ENCODE data around the gene SIGLEC14.
"Not testable (repeated sequence)": the region's sequence is repeated elsewhere in the genome, so short reads cannot be mapped to it uniquely, and the experiment has no call there.

SIGLEC14 gene

GRCh38 chr19:51675911-51676565 lies 29.4 kb upstream of the SIGLEC14 start:
- not testable (repeated sequence) for DNase-seq

GRCh38 chr19:51668216-51668615 lies 21.6 kb upstream of the SIGLEC14 start:
- DNase-seq, result no peak

GRCh38 chr19:51664997-51665396 lies 18.4 kb upstream of the SIGLEC14 start:
- DNase-seq, result no peak

GRCh38 chr19:51664131-51664530 lies 17.5 kb upstream of the SIGLEC14 start:
- DNase-seq, result peak in 2 of 58 donors; percentile 7 to 13

GRCh38 chr19:51663650-51664049 lies 17.0 kb upstream of the SIGLEC14 start:
- no peak for DNase-seq

- DNase-seq, result peak in 54 of 58 donors; percentile 2 to 87 (median 49)
Measured at GRCh38 chr19:51660975-51661600, 14.5 kb upstream of the SIGLEC14 start.

GRCh38 chr19:51654783-51655182 lies 8.2 kb upstream of the SIGLEC14 start:
- DNase-seq, result no peak

GRCh38 chr19:51653162-51653561 lies 6.5 kb upstream of the SIGLEC14 start:
- no peak for DNase-seq

GRCh38 chr19:51652266-51652665 lies 5.6 kb upstream of the SIGLEC14 start:
- DNase-seq, result no peak

- peak in 5 of 58 donors; percentile 2 to 25 (median 3) for DNase-seq
Measured at GRCh38 chr19:51651216-51651846, 4.7 kb upstream of the SIGLEC14 start.

GRCh38 chr19:51647318-51647717 lies 693 bp upstream of the SIGLEC14 start:
- no peak for DNase-seq

- no peak for DNase-seq
Measured at GRCh38 chr19:51644636-51645271, 1.9 kb downstream of the SIGLEC14 start.

- no peak for DNase-seq
Measured at GRCh38 chr19:51641648-51642047, 5.0 kb downstream of the SIGLEC14 start.

- DNase-seq, result no peak
Measured at GRCh38 chr19:51640386-51640785, 6.2 kb downstream of the SIGLEC14 start.

- no peak for DNase-seq
Measured at GRCh38 chr19:51639916-51640315, 6.7 kb downstream of the SIGLEC14 start.

- no peak for DNase-seq
Measured at GRCh38 chr19:51637362-51637978, 9.2 kb downstream of the SIGLEC14 start.

GRCh38 chr19:51632126-51632525 lies 14.5 kb downstream of the SIGLEC14 start:
- no peak for DNase-seq

- not testable (repeated sequence) for DNase-seq
Measured at GRCh38 chr19:51630315-51630714, 16.3 kb downstream of the SIGLEC14 start, which contains the start of gene SIGLEC5. SIGLEC5 (minus strand) TSS chr19:51630401; CDS start chr19:51630335, 66 bp downstream.

GRCh38 chr19:51628153-51628939 lies 18.3 kb downstream of the SIGLEC14 start:
- no peak for DNase-seq

GRCh38 chr19:51627491-51628138 lies 19.0 kb downstream of the SIGLEC14 start:
- DNase-seq, result no peak
